GM12872 (cell line): ENCODE measurements around the gene MYLK4.

Experiments used
- TF ChIP-seq, protein P1 (sequence below): IDR thresholded peaks from 3 replicates; pipeline ENCODE4 v1.5.1; 2011; ENCODE audit warnings: low read depth, mild to moderate bottlenecking, low read length, moderate library complexity; ENCODE audit not compliant: insufficient read depth

Gene MYLK4

DNA sequence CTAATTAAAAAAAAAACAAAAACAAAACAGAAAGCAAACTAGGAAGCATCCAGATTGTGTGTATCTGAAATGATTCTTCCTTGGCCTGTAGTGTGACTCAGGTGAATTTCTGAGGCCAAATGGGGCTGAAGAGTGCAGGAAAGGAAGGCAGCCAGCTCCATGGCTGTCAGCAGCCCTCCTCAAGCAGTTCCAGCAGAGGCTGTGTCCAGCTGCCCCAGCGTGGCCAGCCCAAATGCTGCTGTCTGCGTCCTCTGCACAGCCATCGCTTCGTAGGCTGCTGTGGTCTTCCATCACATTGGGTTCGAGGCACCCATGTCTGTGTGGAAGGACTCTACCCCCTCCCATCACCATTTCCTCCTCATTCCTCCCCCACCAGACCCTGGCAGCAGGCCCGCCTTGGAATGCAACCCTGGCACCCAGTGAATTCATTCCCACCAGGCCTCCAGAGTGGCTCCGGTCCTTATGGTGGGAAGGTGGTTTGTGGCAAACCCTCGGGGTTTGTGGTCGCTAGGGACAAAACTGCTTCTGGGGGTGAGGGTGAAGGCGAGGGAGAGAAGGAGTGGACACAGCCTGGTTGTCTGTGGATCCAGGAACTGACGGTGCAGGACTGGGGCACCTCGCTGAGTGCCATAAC lies 81.5 kb downstream of the MYLK4 start:
- TF ChIP-seq, protein P1, sequence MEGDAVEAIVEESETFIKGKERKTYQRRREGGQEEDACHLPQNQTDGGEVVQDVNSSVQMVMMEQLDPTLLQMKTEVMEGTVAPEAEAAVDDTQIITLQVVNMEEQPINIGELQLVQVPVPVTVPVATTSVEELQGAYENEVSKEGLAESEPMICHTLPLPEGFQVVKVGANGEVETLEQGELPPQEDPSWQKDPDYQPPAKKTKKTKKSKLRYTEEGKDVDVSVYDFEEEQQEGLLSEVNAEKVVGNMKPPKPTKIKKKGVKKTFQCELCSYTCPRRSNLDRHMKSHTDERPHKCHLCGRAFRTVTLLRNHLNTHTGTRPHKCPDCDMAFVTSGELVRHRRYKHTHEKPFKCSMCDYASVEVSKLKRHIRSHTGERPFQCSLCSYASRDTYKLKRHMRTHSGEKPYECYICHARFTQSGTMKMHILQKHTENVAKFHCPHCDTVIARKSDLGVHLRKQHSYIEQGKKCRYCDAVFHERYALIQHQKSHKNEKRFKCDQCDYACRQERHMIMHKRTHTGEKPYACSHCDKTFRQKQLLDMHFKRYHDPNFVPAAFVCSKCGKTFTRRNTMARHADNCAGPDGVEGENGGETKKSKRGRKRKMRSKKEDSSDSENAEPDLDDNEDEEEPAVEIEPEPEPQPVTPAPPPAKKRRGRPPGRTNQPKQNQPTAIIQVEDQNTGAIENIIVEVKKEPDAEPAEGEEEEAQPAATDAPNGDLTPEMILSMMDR = no peak

DNA sequence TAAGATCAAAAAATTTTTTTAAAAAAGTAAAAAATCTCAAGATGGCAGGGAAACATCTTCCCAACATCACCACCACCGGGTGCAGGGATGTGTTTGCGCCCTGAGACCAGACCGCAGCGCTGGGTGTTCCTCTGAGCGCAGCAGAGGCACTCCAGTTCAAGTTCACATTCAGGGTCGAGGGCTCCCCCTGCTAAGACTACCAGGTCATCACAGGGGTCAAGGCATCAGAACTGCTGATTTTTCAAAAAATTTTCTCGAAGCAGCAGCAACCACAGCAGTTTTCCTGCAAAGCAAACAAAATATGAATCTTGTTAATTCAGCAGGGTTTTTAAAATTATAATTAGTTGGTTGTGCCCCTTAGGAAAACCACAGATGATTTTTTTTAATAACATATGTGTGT lies 83.1 kb downstream of the MYLK4 start:
- TF ChIP-seq, protein P1 = no peak

DNA sequence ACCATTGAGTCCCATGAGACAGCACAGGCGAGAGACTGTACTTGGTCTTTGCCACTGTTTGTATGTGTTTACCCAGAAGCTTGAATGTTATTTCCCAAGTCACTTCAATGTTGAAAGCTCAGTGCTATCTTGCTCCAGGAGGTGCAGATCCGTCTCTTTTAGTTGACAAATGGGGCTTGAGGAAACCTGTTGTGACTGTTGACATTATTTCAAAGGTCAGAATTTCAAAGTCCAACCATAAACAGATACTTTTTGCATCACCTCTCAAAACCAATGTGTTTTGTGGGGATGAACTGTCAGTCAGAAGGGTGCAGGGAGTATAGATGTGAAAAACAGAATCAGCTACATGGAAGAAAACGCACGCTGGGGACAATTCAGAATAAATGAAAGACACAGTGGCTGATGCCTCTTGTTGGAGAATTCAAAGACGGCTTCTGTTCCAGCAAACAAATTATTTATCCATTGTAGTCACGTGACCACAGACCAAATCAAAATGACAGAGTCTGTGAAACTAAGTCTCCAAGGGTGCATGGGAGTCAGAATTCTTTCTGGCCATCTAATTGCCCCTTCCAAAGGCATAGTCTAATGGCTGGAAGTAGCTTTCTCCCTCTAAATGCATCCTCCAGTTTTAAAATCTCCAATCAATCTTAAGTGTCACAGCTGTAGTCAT lies 83.7 kb downstream of the MYLK4 start:
- TF ChIP-seq, protein P1 = no peak

DNA sequence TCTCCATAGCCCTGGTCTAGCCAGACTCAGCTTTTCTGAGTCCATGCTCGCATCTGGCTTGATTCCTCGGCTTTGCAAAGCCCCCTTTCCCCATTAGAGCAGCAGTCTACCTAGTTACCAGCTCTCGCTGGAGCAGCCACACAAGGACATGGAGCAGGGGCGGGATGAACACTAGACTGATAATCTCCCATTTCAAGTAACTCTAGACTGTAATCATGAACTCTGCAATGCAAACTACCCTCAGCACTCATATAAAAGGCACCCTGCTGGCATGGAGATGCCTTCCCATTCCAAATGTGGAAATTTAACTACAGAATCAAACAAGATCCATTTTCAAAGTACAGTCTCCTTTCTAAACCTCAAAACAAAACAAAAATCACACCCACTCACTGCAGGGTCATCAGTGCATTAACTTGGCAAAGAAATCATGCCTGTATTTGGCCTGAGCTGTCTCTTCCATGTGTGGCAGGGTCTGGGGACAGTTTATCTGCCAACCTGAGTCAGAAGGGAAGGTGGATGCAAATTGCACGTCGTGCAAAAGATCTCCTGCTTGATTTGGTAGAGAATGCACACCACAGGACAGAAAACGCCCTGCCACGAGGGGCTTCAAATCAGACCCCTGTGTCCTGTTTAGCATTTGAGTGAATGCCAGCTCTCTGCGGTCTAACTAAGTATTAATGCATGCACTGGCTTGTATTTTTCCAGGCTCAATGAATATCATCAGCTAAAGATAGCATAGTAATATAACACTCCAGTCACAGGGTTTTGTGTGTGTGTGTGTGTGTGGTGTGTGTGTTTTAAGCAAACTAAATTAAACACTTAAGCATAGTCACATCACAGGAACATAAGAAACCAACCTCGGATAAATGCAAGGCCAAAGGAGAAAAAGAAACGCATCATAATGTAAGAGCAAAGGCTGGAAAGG lies 85.3 kb downstream of the MYLK4 start:
- TF ChIP-seq, protein P1 = no peak

DNA sequence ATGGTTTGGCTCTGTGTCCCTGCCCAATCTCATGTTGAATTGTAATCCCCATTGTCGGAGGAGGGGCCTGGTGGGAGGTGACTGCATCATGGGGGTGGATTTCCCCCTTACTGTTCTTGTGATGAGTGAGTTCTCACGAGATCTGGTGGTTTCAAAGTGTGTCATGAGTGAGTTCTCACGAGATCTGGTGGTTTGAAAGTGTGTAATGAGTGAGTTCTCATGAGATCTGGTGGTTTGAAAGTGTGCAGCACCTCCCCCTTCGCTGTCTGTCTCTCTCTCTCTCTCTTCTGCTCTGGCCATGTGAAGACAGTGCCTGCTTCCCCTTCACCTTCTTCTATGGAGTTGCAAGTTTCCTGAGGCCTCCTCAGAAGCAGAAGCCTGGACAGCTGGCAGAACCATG lies 87.6 kb downstream of the MYLK4 start:
- TF ChIP-seq, protein P1 = no peak

DNA sequence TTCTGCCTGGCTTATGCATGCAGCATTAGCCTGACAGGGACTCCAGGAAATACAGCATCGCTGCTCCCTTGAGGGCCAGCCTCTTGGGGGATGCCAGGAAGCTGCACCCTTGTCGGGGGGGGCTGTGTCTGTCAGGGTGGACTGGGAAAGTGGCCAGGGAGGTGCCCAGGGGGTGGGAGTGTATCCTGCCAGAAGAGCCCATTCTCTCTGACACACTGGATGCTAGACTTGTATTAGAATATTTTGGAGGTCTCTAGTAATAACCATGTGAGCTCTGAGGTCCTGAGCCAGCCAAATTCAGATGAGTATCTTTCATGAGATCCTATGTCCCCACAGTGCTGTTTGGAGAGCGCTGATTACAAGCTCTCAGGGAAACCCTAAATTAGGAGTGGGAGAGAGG lies 89.1 kb downstream of the MYLK4 start:
- TF ChIP-seq, protein P1 = no peak

DNA sequence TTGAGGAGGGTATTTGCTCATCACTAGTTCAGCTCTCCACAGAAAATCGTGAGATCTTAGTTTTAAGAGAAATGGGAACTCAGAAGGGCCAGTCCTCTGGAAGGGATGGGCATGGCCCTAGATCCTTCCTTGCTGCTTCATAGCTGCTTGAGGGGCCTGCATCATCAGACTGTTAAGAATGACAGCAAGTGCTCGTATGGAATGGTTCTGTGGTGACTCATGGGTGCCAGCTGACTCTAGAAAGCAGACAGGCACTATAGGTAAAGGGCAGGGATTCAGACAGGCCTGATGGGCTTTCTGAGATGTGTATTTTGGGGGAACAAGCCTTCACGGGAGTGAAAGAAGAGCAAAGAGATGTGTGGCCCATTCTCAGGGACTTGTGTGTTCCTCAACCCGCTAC lies 90.8 kb downstream of the MYLK4 start:
- TF ChIP-seq, protein P1 = no peak
